AG09309 (cell line): ENCODE results near the gene CYB561D2.

ENCODE experiments used
- DNase-seq: peaks from one replicate; pipeline ENCODE4 v3.0.0-alpha.2; 2010; ENCODE audit warnings: low read depth
- H3K4me3 ChIP-seq: 2 replicates; pipeline ENCODE4 v1.5.1; 2011; ENCODE audit warnings: mild to moderate bottlenecking, low read depth, low read length, moderate library complexity; ENCODE audit not compliant: control insufficient read depth
- TF ChIP-seq, protein P1 (sequence below): IDR thresholded peaks from 2 replicates; pipeline ENCODE4 v1.5.1; 2011; ENCODE audit warnings: mild to moderate bottlenecking, low read depth, low read length, inconsistent platforms; ENCODE audit not compliant: insufficient read depth, control insufficient read depth; ENCODE audit errors: missing control alignments

Gene CYB561D2

GRCh38 chr3:50373146-50374051 is 22.7 kb downstream of the CYB561D2 start:
- TF ChIP-seq, protein P1, sequence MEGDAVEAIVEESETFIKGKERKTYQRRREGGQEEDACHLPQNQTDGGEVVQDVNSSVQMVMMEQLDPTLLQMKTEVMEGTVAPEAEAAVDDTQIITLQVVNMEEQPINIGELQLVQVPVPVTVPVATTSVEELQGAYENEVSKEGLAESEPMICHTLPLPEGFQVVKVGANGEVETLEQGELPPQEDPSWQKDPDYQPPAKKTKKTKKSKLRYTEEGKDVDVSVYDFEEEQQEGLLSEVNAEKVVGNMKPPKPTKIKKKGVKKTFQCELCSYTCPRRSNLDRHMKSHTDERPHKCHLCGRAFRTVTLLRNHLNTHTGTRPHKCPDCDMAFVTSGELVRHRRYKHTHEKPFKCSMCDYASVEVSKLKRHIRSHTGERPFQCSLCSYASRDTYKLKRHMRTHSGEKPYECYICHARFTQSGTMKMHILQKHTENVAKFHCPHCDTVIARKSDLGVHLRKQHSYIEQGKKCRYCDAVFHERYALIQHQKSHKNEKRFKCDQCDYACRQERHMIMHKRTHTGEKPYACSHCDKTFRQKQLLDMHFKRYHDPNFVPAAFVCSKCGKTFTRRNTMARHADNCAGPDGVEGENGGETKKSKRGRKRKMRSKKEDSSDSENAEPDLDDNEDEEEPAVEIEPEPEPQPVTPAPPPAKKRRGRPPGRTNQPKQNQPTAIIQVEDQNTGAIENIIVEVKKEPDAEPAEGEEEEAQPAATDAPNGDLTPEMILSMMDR, result no peak
- DNase-seq, result no peak
- H3K4me3 ChIP-seq, result no peak overlapping the region

GRCh38 chr3:50374363-50375257 is 23.9 kb downstream of the CYB561D2 start:
- no peak for DNase-seq

DNA sequence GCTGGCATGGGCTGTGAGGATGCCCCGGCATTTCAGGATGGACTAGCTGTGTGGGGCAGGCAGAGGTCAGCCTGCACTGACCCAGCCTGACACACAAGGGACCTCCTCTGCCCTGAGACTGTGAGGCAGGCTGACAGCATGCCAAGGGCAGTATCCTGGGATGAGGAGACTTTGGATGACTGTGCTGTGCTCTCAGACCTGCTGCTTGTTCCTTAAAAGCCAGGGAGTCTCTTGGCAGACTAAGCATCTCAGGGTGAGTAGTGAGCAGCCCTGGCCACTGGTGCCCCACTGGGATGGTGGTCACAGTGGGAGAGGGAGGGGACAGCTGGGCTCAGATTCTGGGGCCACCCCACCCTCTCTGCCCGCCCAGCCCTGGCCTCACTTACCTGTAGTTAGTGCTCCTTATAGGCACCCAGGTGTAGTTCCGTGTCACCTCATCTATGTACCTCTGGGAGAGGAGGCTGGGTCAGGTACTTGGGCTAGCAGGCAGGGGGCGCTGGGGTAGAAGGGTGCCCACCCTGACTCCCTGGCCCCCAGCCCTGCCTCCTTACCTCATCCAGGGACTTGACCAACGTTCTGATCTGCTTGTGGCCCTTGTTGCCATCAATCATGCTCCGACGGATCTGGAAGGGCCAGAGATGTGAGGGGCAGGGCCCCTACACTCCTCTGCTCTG is 24.7 kb downstream of the CYB561D2 start:
- no peak for DNase-seq
- TF ChIP-seq, protein P1, result no peak
- H3K4me3 ChIP-seq, result no peak overlapping the region

More at GRCh38 chr3:50374363-50375257, 23.9 kb downstream of the CYB561D2 start:
- H3K4me3 ChIP-seq, result no peak overlapping the region
- TF ChIP-seq, protein P1, result no peak

- DNase-seq, result no peak
- no peak overlapping the region for H3K4me3 ChIP-seq
- TF ChIP-seq, protein P1, result no peak
Observed at GRCh38 chr3:50378024-50378423, 27.4 kb downstream of the CYB561D2 start.

- TF ChIP-seq, protein P1, result no peak
- H3K4me3 ChIP-seq, result no peak overlapping the region
- DNase-seq, result no peak
Observed at GRCh38 chr3:50378757-50379156, 28.1 kb downstream of the CYB561D2 start.
